GM19397 (cell line): Measurements from ENCODE around the gene KAZN.

Experiments
- ATAC-seq: cut with Tn5 transposase; IDR thresholded peaks from one replicate; pipeline ENCODE4 v1.9.1; 2021; ENCODE audit warnings: mild to moderate bottlenecking, moderate library complexity; ENCODE audit not compliant: unreplicated experiment

The KAZN gene

DNA sequence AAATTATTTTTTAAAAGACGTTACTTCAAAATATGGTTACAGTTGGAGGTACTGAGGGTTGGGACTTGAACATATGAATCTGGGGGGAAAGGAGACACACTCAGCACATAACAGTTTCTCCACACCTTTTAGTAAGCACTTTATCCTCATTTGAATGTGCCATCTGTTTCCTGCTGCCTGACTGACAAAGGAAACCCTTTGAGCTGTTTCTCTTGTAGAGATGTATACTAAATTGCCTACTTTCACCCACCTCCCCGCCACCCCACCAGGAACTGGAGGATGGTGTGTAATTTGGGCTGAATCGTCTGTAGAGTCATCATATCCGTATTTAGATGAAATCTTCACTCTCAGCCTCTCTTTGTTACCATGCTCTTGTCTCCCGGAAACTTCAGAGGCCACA, 108.1 kb downstream of the KAZN start:
- ATAC-seq = no peak

DNA sequence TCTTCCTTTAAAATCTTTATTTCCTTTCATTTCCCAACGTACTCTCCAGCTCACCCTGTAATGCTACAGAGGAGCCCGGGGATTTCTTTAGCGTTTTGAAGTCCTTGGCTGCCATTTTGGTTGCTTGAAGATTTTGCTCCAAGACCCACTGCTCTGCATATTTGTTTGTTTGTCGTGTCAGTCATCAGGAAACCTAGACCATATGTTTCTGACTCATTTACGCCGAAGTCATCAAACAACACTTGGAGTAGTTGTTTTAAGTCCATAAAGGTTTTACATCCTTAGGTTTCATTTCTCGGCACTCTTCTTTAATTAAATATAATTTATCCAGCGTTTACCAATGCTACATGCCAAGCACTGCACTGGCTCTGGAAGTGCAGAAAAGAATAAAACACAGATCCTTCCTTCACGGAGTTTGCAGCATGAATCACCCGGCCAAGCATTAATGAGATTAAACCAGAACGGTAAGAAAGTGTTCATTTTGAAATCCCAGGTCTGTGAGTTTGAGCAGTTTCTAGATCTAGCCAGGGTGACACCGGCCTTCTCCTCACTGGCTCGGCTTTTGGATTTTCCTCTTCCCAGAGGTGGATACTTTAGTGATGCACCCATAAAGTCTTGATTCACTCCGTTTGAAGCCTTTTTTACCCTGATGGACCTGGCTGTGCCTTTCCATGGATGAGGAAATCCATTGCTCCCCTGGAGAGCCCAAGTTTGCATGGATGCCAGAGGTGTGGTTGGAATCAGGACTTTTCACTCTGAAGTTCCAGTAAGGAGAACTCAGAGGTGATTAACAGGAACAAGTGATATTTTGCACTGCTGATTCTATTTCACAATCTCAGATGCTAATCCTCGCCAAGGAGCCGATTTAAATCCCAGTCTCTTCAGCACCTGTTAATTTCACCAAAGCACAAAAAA, 109.3 kb downstream of the KAZN start:
- ATAC-seq = no peak

- no peak for ATAC-seq
These were observed 111.8 kb downstream of the KAZN start for GRCh38 chr1:14710331-14710730.

DNA sequence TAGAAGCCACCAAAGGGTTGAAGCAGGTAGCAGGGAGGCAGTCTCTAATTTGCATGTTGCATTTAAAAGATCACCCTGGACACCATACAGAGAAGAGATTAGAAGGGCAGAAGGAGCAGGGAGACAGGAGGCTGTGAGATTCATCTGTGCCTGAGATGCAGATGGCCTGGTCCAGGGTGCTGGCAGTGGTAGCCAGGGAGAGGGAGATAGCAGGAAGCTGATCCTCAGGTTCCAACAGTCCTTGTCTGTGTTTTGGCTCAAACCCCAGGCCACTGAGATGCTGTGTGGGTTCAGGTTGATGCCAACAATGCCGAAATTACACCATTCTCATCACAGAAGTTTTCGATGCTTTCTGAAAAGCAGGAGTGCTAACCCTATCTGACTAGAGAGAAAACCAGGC, 113.7 kb downstream of the KAZN start:
- ATAC-seq = no peak

DNA sequence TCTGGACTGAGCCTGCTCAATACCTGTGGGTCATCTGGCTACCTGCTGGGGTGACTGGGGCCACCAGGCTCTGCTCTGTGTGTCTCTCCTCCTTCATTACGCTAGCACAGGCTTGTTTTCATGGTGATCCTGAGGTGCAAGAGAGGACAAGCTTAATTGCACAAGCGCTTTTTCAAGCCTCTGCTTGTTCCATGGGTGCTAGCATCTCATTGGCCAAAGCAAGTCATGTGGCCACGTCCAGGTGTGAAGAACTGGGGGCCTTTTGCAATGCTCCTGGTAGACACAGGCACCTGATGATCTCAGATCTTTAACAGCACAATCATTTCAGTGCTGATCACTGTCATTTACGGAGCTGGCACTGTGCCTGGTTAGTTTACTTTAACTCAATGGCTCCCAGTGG, 114.6 kb downstream of the KAZN start:
- no peak for ATAC-seq

GRCh38 chr1:14715266-14715665, 116.8 kb downstream of the KAZN start:
- no peak for ATAC-seq

GRCh38 chr1:14715802-14716201, 117.3 kb downstream of the KAZN start:
- ATAC-seq = no peak

DNA sequence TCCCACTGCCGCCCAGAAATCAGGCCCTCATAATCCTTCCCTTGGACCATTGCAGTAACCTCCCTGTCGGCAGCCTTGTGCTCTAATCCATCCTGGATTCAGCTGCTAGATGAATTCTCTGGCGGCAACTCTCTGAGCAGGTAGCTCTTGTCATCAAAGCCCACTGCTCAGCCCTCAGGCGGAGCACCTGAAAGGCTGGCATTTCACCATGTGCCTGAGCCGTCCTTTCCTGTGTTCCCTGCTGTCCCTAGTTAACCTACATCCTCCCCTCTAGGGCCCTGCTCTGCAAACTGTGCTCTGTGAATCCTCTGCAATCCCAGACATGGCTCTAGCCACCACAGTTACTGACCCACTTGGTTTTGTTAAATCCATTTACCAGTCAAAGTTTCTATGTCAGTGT, 118.0 kb downstream of the KAZN start:
- no peak for ATAC-seq

DNA sequence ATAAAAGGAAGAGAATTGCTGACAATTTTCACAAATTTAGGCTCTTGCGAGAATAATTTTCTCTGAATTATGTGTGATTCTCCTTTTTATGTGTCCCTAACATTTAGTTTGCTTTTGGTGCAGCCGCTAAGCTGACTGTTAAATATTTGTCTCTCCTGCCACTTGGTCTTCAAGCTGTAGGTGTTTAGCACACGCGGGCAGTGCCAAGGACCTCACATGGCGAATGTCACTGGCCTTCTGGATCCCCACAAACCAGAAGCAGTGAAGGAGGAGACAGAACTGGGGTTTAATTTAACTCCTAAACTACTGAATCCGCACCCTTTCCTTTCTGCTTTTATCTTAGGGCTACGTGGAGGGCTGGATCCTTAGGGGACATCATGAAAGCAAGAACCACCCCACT, 120.0 kb downstream of the KAZN start:
- ATAC-seq = no peak

DNA sequence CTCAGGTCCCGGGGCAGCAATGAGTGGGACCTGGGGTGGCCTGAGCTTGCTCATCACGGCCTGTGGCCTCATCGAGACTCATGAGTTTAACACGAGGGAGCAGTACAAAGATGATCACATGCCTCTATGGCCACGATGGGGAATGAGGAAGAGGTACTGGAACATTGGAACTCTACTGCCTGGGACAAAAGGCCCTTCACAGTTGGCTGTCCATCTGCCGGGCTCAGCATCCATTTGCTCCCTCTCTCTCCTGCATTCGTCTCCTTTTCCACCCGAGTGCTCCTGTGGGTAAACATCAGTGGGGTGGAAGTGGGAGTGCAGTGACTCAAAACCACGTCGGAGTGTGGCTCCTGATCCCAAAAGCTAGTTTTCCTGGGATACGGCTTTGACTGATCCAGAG, 124.9 kb downstream of the KAZN start:
- no peak for ATAC-seq

DNA sequence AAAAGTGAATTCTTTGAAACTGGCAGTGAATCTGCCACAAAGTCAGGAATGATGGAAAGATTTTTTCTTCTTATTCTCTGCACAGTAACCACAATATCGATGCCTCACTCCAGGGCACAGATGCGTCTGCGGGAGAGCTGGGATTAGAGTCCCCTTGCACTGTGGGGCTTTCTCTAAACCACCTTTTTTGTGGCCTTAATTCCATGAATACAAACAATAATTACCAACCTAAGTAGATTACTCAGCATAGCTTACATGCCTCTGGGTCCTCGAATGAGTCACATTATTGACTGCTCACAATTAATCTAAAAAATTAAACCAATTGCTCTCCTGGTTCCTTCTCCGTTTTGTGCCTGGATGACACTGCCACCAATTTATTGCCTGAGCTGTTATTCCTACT, 125.8 kb downstream of the KAZN start:
- no peak for ATAC-seq

DNA sequence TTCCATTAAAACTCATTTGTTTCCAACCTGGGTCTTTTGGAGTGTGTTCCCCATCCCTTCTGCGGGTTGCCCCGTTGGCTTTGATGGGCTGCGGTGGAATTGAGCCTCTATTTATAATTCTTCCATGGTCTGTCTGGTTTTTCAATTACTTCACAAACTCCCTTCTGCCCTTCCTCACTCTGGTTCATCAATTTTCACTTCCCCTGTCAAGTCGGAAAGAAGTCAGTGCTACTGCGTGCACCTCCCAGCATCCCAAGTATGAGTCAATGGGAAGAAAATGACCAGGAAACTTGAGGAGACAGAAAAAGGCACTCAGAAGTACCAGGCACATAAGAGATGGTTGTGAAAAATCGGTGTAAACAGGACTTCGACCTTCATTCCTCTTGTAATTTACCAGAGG, 126.2 kb downstream of the KAZN start:
- no peak for ATAC-seq

DNA sequence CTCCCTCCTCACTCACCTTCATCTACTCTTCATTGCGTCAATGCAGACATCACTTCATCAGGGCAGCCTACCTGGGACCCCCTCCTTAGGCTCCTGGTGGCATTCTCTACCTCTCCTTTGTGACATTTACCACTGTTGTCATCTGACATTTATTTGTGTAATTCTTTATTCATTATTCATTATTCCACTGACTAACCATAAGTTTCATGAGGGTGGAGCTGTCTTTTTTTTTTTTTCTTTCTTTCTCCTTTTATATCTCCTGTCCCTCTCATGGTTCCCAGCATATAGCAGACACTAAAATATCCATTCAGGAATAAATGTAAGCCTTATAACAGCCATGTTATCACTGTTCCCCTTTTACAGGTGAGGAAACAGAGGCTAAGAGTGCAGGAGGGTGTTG, 126.8 kb downstream of the KAZN start:
- no peak for ATAC-seq

GRCh38 chr1:14725695-14726094, 127.2 kb downstream of the KAZN start:
- no peak for ATAC-seq

GRCh38 chr1:14726606-14727005, 128.1 kb downstream of the KAZN start:
- no peak for ATAC-seq

GRCh38 chr1:14728516-14728915, 130.0 kb downstream of the KAZN start:
- ATAC-seq = no peak

- ATAC-seq = no peak
These were observed 134.2 kb downstream of the KAZN start for GRCh38 chr1:14732728-14733047.

DNA sequence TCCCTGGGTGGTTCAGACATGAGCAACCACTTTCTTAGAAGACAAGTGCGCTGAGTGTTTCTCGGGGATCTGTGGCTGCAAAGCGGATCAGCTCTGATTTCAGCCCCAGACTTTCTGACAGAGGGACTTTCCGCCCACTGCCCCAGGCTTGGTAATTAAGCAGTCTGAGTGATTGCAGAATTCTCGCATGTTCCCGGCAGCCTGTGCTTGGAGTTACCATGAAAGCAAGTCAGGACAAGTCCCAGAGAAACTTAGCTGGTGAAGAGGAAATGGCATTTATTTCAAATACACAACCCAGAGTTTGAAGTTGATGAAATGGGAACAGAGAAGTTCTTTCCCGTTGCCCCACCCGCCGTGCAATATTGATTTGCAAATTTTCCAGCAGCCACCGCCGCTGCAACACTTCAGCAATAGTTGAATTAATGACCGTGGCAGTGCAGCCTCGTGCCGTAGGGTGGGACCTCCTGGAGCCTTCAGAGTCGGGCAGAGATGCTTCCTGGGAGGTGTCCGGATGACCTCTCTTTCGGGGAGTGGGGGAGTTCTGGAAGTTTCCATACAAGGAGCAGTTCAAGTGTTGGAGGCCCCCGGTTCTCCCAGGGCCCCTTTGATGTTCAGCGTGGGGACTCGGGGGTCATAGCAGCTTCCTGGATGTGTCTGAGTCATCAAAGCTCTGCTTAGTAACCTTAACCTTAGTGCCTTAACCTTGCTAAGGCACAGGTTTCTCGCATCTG, 134.7 kb downstream of the KAZN start:
- ATAC-seq = no peak

GRCh38 chr1:14733779-14734140, 135.3 kb downstream of the KAZN start:
- ATAC-seq = no peak

DNA sequence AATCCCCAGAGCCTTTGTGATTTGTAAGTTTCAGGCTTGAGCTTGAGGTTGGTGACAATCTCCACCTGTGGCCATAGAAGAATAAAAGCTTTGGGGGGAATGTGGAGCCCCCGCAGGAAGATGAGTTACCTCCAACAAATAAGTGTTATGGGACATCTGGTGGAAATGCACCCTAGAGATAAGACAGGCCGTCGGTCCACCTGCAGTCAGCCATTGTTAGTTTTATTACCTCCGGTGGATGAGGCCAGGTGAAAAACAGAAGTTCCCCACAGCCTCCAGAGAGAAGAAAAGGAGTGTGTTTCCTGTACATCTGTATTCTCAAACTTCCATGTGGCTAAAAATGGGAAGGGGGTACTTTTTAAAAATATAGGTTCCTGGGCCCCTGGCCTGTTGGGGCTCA, 137.4 kb downstream of the KAZN start:
- no peak for ATAC-seq

DNA sequence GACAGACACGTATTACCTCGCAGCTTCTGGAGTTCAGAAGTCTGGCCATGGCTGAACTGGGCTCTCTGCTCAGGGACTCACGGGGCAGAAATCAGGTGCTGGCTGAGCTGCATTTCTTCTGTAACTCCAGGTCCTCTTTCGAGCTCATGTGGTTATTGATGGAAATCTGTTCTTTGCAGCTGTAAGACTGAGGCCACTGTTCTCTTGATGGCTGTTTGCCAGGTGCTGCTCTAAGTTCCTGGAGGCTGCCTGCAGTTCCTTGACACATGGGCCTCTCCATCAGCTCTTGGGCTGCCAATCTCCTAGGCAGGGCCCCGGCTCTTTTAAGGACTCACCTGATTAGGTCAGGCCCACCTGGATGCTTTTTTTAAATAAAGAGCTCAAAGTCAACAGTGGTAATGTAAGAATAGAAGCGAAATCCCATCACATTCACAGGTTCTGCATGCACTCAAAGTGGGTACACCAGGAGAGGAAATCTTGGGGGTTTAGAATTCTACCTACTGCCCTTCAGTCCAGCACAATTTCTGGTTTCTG, 139.1 kb downstream of the KAZN start:
- ATAC-seq = no peak

GRCh38 chr1:14738235-14738634, 139.8 kb downstream of the KAZN start:
- no peak for ATAC-seq
